SU-DHL-6 (cell line): ENCODE measurements around the gene MCTP1.

ENCODE experiments used
- H2AFZ ChIP-seq: fragments of 200-600 bp; sonication (generic); 2 replicates; pipeline ENCODE4 v1.6.1; 2014; ENCODE audit warnings: low read depth, mild to moderate bottlenecking, moderate library complexity, mixed read lengths, antibody characterized with exemption, low read length; ENCODE audit not compliant: severe bottlenecking
- H3F3A ChIP-seq: fragments of 200-600 bp; shearing (Covaris generic); 2 replicates; pipeline ENCODE4 v1.6.0; 2016; ENCODE audit warnings: antibody characterized with exemption, mild to moderate bottlenecking; ENCODE audit not compliant: insufficient read depth
- H3K27ac ChIP-seq: fragments of 200-600 bp; sonication (generic); 2 replicates; pipeline ENCODE4 v1.5.1; 2016; ENCODE audit warnings: low read depth, mild to moderate bottlenecking, low read length, moderate library complexity, mixed read lengths
- H3K27me3 ChIP-seq: fragments of 200-600 bp; sonication (generic), shearing (Covaris generic); 2 replicates; pipeline ENCODE4 v1.6.0; 2014; ENCODE audit warnings: mild to moderate bottlenecking, low read length
- H3K36me3 ChIP-seq: fragments of 200-600 bp; sonication (generic); 2 replicates; pipeline ENCODE4 v1.6.1; 2014; ENCODE audit warnings: mild to moderate bottlenecking, low read length, mixed read lengths
- H3K4me2 ChIP-seq: fragments of 300-600, 200-600 bp; shearing (Covaris generic), sonication (generic); 2 replicates; pipeline ENCODE4 v1.6.0; 2014; ENCODE audit warnings: low read length, low read depth, mild to moderate bottlenecking; ENCODE audit not compliant: poor library complexity, severe bottlenecking
- H3K4me3 ChIP-seq: fragments of 200-600 bp; sonication (generic); 2 replicates; pipeline ENCODE4 v1.5.1; 2014; ENCODE audit warnings: antibody characterized with exemption, low read length, mild to moderate bottlenecking, mixed read lengths; ENCODE audit not compliant: insufficient read depth, poor library complexity, severe bottlenecking
- H3K79me2 ChIP-seq: fragments of 200-600 bp; sonication (generic); 2 replicates; pipeline ENCODE4 v1.6.1; 2014; ENCODE audit warnings: mild to moderate bottlenecking, low read length, moderate library complexity; ENCODE audit not compliant: insufficient read depth
- H3K9ac ChIP-seq: fragments of 200-600 bp; sonication (generic); 2 replicates; pipeline ENCODE4 v1.7.0; 2014; ENCODE audit warnings: mild to moderate bottlenecking, low read length
- H3K9me2 ChIP-seq: fragments of 200-600 bp; sonication (generic); replicated peaks from 2 replicates; pipeline ENCODE4 v1.6.1; 2014; ENCODE audit warnings: low read length; ENCODE audit not compliant: insufficient read depth
- H3K9me3 ChIP-seq: fragments of 200-600 bp; sonication (generic); 2 replicates; pipeline ENCODE4 v1.6.1; 2014; ENCODE audit warnings: low read length, mixed read lengths; ENCODE audit not compliant: insufficient read depth
- H4K20me1 ChIP-seq: fragments of 200-600 bp; sonication (generic); 2 replicates; pipeline ENCODE4 v1.6.1; 2014; ENCODE audit warnings: low read depth, mild to moderate bottlenecking, antibody characterized with exemption, low read length, moderate library complexity, mixed read lengths
- CTCF ChIP-seq: fragments of 200-600 bp; sonication (generic); IDR thresholded peaks from one replicate; pipeline ENCODE4 v1.5.1; 2017; ENCODE audit warnings: antibody characterized with exemption, mild to moderate bottlenecking, low read length, moderate library complexity; ENCODE audit not compliant: insufficient read depth, poor library complexity, severe bottlenecking
- EZH2phosphoT487 ChIP-seq: fragments of 200-600 bp; sonication (generic), shearing (Covaris generic); conservative IDR thresholded peaks from 2 replicates; pipeline ENCODE4 v1.6.1; 2018; ENCODE audit warnings: mild to moderate bottlenecking, antibody characterized with exemption, low read length, moderate library complexity, mixed read lengths

The MCTP1 gene

GRCh38 chr5:94731471-94731870 is 553.4 kb downstream of the MCTP1 start:
- Histone ChIP-seq H2AFZ (no peak overlapping the region), H3K79me2 (no peaks in the 10 kb centered on the region), H3K36me3 (no peaks in the 10 kb centered on the region), H3K9me3 (no peaks in the 10 kb centered on the region), H4K20me1 (no peaks in the 10 kb centered on the region), H3K9ac (no peak overlapping the region), H3F3A (no peaks in the 10 kb centered on the region), H3K4me3 (no peak overlapping the region), H3K27ac (no peak overlapping the region), H3K4me2 (no peak overlapping the region), H3K9me2 (no peaks in the 10 kb centered on the region), H3K27me3 (no peaks in the 10 kb centered on the region)
- TF ChIP-seq CTCF: no peak
- no peak for TF ChIP-seq EZH2phosphoT487

- Histone ChIP-seq H3K4me3 (no peak overlapping the region), H3K9ac (no peak overlapping the region), H2AFZ (no peak overlapping the region), H3K9me3 (no peaks in the 10 kb centered on the region), H3K36me3 (no peaks in the 10 kb centered on the region), H3K79me2 (no peaks in the 10 kb centered on the region), H3K27ac (no peak overlapping the region), H4K20me1 (no peaks in the 10 kb centered on the region), H3K4me2 (no peak overlapping the region), H3K27me3 (no peaks in the 10 kb centered on the region), H3F3A (no peaks in the 10 kb centered on the region), H3K9me2 (no peaks in the 10 kb centered on the region)
- no peak for TF ChIP-seq CTCF
- no peak for TF ChIP-seq EZH2phosphoT487
Measured at GRCh38 chr5:94725142-94725541, 559.8 kb downstream of the MCTP1 start.

- no peak overlapping the region for H3K9ac ChIP-seq
- TF ChIP-seq CTCF (no peak), EZH2phosphoT487 (no peak)
- H2AFZ ChIP-seq: no peak overlapping the region
- no peak overlapping the region for H3K27ac ChIP-seq
- H4K20me1 ChIP-seq: no peaks in the 10 kb centered on the region
- H3K36me3 ChIP-seq: no peaks in the 10 kb centered on the region
- H3F3A ChIP-seq: no peaks in the 10 kb centered on the region
- no peaks in the 10 kb centered on the region for H3K79me2 ChIP-seq
- H3K9me3 ChIP-seq: no peaks in the 10 kb centered on the region
- H3K9me2 ChIP-seq: no peaks in the 10 kb centered on the region
- no peak overlapping the region for H3K4me3 ChIP-seq
- no peak overlapping the region for H3K4me2 ChIP-seq
- H3K27me3 ChIP-seq: no peaks in the 10 kb centered on the region
Measured at GRCh38 chr5:94715768-94716167, 569.1 kb downstream of the MCTP1 start.
